HepG2 (cell line): Measurements from ENCODE around the gene FXN. TPM values are rescaled to one million over a fixed set of nuclear protein-coding genes. Genes with fewer than 3 reads are reported as not detected.

Source experiments
- ARID2 ChIP-seq: sonication (generic); formaldehyde crosslinking; IDR thresholded peaks from 2 replicates; pipeline ENCODE4 v1.8.1; 2022; ENCODE audit warnings: mild to moderate bottlenecking, missing genetic modification reagents, borderline replicate concordance
- ATF1 ChIP-seq: IDR thresholded peaks from 2 replicates; pipeline ENCODE4 v1.6.1; 2016; ENCODE audit warnings: mild to moderate bottlenecking, control low read depth
- CEBPG ChIP-seq: IDR thresholded peaks from 2 replicates; pipeline ENCODE4 v1.6.1; 2016
- FOSL2 ChIP-seq: sonication (generic); formaldehyde crosslinking; IDR thresholded peaks from 2 replicates; pipeline ENCODE4 v1.4.0; 2020; ENCODE audit warnings: missing genetic modification reagents
- MBNL3 ChIP-seq: fragments of 250-450 bp; sonication (Bioruptor Pico); conservative IDR thresholded peaks from 2 replicates; pipeline ENCODE4 v1.8.0; 2022; ENCODE audit warnings: mild to moderate bottlenecking, inconsistent platforms
- MED13 ChIP-seq: sonication (generic); formaldehyde crosslinking; IDR thresholded peaks from 2 replicates; pipeline ENCODE4 v1.5.0; 2020; ENCODE audit warnings: missing genetic modification reagents
- SMAD9 ChIP-seq: sonication (generic); formaldehyde crosslinking; IDR thresholded peaks from 2 replicates; pipeline ENCODE4 v1.5.1; 2020; ENCODE audit warnings: mild to moderate bottlenecking, missing genetic modification reagents
- STAG1 ChIP-seq: sonication (generic); formaldehyde crosslinking; IDR thresholded peaks from 2 replicates; pipeline ENCODE4 v1.4.0; 2020; ENCODE audit warnings: missing genetic modification reagents
- TGIF2 ChIP-seq: IDR thresholded peaks from 2 replicates; pipeline ENCODE4 v1.6.1; 2016; ENCODE audit warnings: control low read depth, missing compliant biosample characterization
- TOE1 ChIP-seq: sonication (generic); formaldehyde crosslinking; IDR thresholded peaks from 2 replicates; pipeline ENCODE4 v1.4.0; 2020; ENCODE audit warnings: mild to moderate bottlenecking, missing genetic modification reagents
- ZNF224 ChIP-seq: sonication (generic); formaldehyde crosslinking; IDR thresholded peaks from 2 replicates; pipeline ENCODE4 v1.5.0; 2020; ENCODE audit warnings: mild to moderate bottlenecking, missing genetic modification reagents
- ZNF225 ChIP-seq: sonication (generic); formaldehyde crosslinking; IDR thresholded peaks from 2 replicates; pipeline ENCODE4 v1.4.0; 2020; ENCODE audit warnings: mild to moderate bottlenecking, missing genetic modification reagents
- ZNF317 ChIP-seq: sonication (generic); formaldehyde crosslinking; IDR thresholded peaks from 2 replicates; pipeline ENCODE4 v1.5.0; 2020; ENCODE audit warnings: mild to moderate bottlenecking, missing genetic modification reagents
- ZNF562 ChIP-seq: sonication (generic); formaldehyde crosslinking; IDR thresholded peaks from 2 replicates; pipeline ENCODE4 v1.8.0; 2022; ENCODE audit warnings: missing genetic modification reagents, borderline replicate concordance
- ZNF737 ChIP-seq: sonication (generic); formaldehyde crosslinking; IDR thresholded peaks from 2 replicates; pipeline ENCODE4 v1.5.0; 2020; ENCODE audit warnings: missing genetic modification reagents, mild to moderate bottlenecking, borderline replicate concordance
- polyA plus RNA-seq, 8 experiments: library from polyadenylated mRNA; depleted of rRNA in 3 of 8; stranded (reverse) in 7 of 8; unstranded in 1 of 8; fragments of >200 nt; fragmentation: Illumina TruSeq in 4 of 8; extraction: Trizol in 4 of 8; gene quantifications; 2 replicates each; pipeline versions ENCODE4 v1.2.1 to v1.2.3, GENCODE V29; 2011 to 2016; ENCODE audit warnings: low read depth in 4 of 8, missing spikeins in 1 of 8, mixed read lengths in 1 of 8; ENCODE audit not compliant: insufficient read depth in 1 of 8
- total RNA-seq, 5 experiments: library from RNA; depleted of rRNA; stranded (reverse); fragments of >200 nt; fragmentation: Illumina TruSeq; extraction: Trizol; gene quantifications; 2 replicates each; pipeline ENCODE4 v1.2.3, GENCODE V29; 2016; ENCODE audit warnings: low read depth in 1 of 5
- TF ChIP-seq, protein P1 (sequence below): sonication (generic); formaldehyde crosslinking; IDR thresholded peaks from one replicate; pipeline ENCODE4 v1.5.1; 2020; ENCODE audit warnings: mild to moderate bottlenecking, missing genetic modification reagents; ENCODE audit errors: not compliant biosample characterization
- TF ChIP-seq, protein P2 (sequence below): IDR thresholded peaks from 2 replicates; pipeline ENCODE4 v1.6.1; 2012; ENCODE audit warnings: low read depth, low read length, improper control_type of control experiment
- TF ChIP-seq, protein P3 (sequence below): sonication (generic); formaldehyde crosslinking; IDR thresholded peaks from 2 replicates; pipeline ENCODE4 v1.5.0; 2020; ENCODE audit warnings: missing genetic modification reagents
- TF ChIP-seq, protein P4 (sequence below): sonication (generic); formaldehyde crosslinking; IDR thresholded peaks from 2 replicates; pipeline ENCODE4 v1.9.0; 2021; ENCODE audit warnings: missing genetic modification reagents, mild to moderate bottlenecking, borderline replicate concordance

FXN gene
- total and polyA plus RNA-seq, 2 of the 13 experiments (the other 11 are each of a cell fraction or from before 2014, with no cell fraction given): 24.1 to 26.0 TPM

GRCh38 chr9:69104830-69105527 is 69.4 kb downstream of the FXN start (continued):
- TF ChIP-seq, protein P1, sequence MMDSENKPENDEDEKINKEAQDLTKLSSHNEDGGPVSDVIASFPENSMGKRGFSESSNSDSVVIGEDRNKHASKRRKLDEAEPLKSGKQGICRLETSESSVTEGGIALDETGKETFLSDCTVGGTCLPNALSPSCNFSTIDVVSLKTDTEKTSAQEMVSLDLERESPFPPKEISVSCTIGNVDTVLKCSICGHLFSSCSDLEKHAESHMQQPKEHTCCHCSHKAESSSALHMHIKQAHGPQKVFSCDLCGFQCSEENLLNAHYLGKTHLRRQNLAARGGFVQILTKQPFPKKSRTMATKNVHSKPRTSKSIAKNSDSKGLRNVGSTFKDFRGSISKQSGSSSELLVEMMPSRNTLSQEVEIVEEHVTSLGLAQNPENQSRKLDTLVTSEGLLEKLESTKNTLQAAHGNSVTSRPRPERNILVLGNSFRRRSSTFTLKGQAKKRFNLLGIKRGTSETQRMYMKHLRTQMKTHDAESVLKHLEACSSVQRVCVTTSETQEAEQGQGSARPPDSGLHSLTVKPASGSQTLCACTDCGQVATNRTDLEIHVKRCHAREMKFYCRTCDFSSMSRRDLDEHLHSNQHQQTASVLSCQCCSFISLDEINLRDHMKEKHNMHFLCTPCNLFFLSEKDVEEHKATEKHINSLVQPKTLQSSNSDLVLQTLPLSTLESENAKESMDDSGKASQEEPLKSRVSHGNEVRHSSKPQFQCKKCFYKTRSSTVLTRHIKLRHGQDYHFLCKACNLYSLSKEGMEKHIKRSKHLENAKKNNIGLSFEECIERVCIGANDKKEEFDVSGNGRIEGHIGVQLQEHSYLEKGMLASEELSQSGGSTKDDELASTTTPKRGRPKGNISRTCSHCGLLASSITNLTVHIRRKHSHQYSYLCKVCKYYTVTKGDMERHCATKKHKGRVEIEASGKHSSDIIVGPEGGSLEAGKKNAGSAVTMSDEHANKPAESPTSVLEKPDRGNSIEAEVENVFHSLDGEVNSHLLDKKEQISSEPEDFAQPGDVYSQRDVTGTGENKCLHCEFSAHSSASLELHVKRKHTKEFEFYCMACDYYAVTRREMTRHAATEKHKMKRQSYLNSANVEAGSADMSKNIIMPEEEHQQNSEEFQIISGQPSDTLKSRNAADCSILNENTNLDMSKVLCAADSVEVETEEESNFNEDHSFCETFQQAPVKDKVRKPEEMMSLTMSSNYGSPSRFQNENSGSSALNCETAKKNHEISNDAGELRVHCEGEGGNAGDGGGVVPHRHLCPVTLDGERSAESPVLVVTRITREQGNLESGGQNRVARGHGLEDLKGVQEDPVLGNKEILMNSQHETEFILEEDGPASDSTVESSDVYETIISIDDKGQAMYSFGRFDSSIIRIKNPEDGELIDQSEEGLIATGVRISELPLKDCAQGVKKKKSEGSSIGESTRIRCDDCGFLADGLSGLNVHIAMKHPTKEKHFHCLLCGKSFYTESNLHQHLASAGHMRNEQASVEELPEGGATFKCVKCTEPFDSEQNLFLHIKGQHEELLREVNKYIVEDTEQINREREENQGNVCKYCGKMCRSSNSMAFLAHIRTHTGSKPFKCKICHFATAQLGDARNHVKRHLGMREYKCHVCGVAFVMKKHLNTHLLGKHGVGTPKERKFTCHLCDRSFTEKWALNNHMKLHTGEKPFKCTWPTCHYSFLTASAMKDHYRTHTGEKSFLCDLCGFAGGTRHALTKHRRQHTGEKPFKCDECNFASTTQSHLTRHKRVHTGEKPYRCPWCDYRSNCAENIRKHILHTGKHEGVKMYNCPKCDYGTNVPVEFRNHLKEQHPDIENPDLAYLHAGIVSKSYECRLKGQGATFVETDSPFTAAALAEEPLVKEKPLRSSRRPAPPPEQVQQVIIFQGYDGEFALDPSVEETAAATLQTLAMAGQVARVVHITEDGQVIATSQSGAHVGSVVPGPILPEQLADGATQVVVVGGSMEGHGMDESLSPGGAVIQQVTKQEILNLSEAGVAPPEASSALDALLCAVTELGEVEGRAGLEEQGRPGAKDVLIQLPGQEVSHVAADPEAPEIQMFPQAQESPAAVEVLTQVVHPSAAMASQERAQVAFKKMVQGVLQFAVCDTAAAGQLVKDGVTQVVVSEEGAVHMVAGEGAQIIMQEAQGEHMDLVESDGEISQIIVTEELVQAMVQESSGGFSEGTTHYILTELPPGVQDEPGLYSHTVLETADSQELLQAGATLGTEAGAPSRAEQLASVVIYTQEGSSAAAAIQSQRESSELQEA (CRISPR knock-in tag): no peak
- TF ChIP-seq, protein P2, sequence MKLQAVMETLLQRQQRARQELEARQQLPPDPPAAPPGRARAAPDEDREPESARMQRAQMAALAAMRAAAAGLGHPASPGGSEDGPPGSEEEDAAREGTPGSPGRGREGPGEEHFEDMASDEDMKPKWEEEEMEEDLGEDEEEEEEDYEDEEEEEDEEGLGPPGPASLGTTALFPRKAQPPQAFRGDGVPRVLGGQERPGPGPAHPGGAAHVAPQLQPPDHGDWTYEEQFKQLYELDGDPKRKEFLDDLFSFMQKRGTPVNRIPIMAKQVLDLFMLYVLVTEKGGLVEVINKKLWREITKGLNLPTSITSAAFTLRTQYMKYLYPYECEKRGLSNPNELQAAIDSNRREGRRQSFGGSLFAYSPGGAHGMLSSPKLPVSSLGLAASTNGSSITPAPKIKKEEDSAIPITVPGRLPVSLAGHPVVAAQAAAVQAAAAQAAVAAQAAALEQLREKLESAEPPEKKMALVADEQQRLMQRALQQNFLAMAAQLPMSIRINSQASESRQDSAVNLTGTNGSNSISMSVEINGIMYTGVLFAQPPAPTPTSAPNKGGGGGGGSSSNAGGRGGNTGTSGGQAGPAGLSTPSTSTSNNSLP: peak; percentile 66; the same call in 1 of the 2 replicates
- no peak for TF ChIP-seq ZNF317 (CRISPR knock-in tag)
- no peak for TF ChIP-seq TOE1 (CRISPR knock-in tag)
- TF ChIP-seq ARID2 (CRISPR knock-in tag): no peak
- TF ChIP-seq CEBPG: peak; percentile 20; the same call in 1 of the 2 replicates
- no peak for TF ChIP-seq SMAD9 (CRISPR knock-in tag)
- no peak for TF ChIP-seq ZNF224 (CRISPR knock-in tag)
- no peak for TF ChIP-seq ATF1 (CRISPR knock-in tag)
- no peak for TF ChIP-seq ZNF225 (CRISPR knock-in tag)
- TF ChIP-seq STAG1: no peak
- no peak for TF ChIP-seq ZNF737
- TF ChIP-seq FOSL2: peak; percentile 51; the same call in 1 of the 2 replicates
- TF ChIP-seq, protein P3, sequence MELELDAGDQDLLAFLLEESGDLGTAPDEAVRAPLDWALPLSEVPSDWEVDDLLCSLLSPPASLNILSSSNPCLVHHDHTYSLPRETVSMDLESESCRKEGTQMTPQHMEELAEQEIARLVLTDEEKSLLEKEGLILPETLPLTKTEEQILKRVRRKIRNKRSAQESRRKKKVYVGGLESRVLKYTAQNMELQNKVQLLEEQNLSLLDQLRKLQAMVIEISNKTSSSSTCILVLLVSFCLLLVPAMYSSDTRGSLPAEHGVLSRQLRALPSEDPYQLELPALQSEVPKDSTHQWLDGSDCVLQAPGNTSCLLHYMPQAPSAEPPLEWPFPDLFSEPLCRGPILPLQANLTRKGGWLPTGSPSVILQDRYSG (CRISPR knock-in tag): no peak
- no peak for TF ChIP-seq MBNL3
- TF ChIP-seq, protein P4, sequence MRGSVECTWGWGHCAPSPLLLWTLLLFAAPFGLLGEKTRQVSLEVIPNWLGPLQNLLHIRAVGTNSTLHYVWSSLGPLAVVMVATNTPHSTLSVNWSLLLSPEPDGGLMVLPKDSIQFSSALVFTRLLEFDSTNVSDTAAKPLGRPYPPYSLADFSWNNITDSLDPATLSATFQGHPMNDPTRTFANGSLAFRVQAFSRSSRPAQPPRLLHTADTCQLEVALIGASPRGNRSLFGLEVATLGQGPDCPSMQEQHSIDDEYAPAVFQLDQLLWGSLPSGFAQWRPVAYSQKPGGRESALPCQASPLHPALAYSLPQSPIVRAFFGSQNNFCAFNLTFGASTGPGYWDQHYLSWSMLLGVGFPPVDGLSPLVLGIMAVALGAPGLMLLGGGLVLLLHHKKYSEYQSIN (CRISPR knock-in tag): no peak
- TF ChIP-seq ZNF562 (CRISPR knock-in tag): no peak
- no peak for TF ChIP-seq MED13 (CRISPR knock-in tag)
- TF ChIP-seq TGIF2 (CRISPR knock-in tag): no peak; the same call in 1 of the 2 replicates
